Adrenal gland (tissue), 5 donors: ENCODE measurements around the gene LIMK2.

Source experiments
- POLR2A ChIP-seq, 2 donors: fragments of 450-650 bp; IDR thresholded peaks; one replicate each; pipeline ENCODE4 v1.6.1; 2017; ENCODE audit warnings: antibody characterized with exemption in 2 of 2, mild to moderate bottlenecking in 2 of 2, moderate library complexity in 1 of 2
- TF ChIP-seq, protein P1 (sequence below), 6 experiments: fragments of 450-650 bp in 4 of 6; fragments of 200-600 bp in 2 of 6; sonication (generic) in 1 of 6; IDR thresholded peaks; 1 replicate in 5 of 6; 2 replicates in 1 of 6; pipeline versions ENCODE4 v1.5.1 to v1.8.0; 2016 to 2021; ENCODE audit warnings: antibody characterized with exemption in 6 of 6, mild to moderate bottlenecking in 2 of 6, moderate library complexity in 1 of 6
- donor health status: DM: no; HTN: no; CAD: no.

DNA sequence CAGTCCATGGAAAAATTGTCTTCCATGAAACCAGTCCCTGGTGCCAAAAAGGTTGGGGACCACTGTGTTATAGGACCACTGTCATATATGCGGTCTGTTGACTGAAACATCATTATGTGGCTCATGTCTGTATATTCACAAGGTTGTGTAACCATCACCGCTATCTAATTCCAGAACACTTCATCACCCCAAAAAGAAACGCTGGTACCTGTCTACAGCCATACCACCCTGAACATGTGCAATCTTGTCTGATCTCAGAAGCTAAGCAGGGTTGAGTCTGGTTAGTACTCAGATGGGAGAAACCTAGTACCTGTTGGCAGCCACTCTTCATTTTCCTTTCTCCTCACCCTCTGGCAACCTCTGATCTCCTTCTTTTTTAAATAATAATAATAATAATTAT is 93.1 kb downstream of the LIMK2 start:
- TF ChIP-seq POLR2A (IDR thresholded peaks at IDR 0.05): no peak
- TF ChIP-seq, protein P1, sequence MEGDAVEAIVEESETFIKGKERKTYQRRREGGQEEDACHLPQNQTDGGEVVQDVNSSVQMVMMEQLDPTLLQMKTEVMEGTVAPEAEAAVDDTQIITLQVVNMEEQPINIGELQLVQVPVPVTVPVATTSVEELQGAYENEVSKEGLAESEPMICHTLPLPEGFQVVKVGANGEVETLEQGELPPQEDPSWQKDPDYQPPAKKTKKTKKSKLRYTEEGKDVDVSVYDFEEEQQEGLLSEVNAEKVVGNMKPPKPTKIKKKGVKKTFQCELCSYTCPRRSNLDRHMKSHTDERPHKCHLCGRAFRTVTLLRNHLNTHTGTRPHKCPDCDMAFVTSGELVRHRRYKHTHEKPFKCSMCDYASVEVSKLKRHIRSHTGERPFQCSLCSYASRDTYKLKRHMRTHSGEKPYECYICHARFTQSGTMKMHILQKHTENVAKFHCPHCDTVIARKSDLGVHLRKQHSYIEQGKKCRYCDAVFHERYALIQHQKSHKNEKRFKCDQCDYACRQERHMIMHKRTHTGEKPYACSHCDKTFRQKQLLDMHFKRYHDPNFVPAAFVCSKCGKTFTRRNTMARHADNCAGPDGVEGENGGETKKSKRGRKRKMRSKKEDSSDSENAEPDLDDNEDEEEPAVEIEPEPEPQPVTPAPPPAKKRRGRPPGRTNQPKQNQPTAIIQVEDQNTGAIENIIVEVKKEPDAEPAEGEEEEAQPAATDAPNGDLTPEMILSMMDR (IDR thresholded peaks at IDR 0.05): no peak
